ENCODE measurements around the gene SPATA31C1.
"Not testable (repeated sequence)": the region's sequence is repeated elsewhere in the genome, so short reads cannot be mapped to it uniquely, and the experiment has no call there.

Gene SPATA31C1

DNA sequence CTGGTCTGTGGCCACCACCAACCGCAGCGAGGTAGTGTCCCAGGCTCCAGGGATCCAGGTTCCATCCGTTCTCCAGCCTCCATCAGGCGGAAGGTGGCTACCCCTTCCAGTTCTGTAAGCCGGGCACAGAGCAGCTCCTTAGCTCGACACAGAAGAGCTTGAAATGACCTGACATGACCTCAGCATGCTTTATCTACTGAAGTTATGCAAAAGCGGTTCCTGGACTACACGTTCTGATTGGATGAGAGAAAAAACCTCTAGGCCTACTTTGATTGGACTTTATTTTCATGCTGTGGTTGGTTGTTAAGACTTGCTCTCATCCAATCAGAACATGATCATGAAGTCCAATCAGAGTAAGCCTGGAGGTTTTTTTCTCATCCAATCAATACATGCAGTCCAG is 21.3 kb downstream of the SPATA31C1 start:
- DNase-seq; H3K27ac Mint-ChIP-seq; H3K4me1 Mint-ChIP-seq (ENCODE audit: low read depth); H3K36me3 Mint-ChIP-seq (ENCODE audit: low read depth); H3K4me3 Mint-ChIP-seq; H3K9me3 Mint-ChIP-seq: not testable (repeated sequence)
- peaks cover 20% of the 10 kb centered on the region for H3K27me3 Mint-ChIP-seq

GRCh38 chr9:87944096-87944495 is 26.3 kb downstream of the SPATA31C1 start:
- H3K9me3 Mint-ChIP-seq = no peaks in the 10 kb centered on the region
- no peaks in the 10 kb centered on the region for H3K36me3 Mint-ChIP-seq (ENCODE audit: low read depth)
- no peak overlapping the region for H3K4me3 Mint-ChIP-seq
- peaks cover 40% of the 10 kb centered on the region for H3K27me3 Mint-ChIP-seq
- peaks cover 1% of the 10 kb centered on the region for H3K4me1 Mint-ChIP-seq (ENCODE audit: low read depth)
- DNase-seq = no peak
- H3K27ac Mint-ChIP-seq = no peak overlapping the region

DNA sequence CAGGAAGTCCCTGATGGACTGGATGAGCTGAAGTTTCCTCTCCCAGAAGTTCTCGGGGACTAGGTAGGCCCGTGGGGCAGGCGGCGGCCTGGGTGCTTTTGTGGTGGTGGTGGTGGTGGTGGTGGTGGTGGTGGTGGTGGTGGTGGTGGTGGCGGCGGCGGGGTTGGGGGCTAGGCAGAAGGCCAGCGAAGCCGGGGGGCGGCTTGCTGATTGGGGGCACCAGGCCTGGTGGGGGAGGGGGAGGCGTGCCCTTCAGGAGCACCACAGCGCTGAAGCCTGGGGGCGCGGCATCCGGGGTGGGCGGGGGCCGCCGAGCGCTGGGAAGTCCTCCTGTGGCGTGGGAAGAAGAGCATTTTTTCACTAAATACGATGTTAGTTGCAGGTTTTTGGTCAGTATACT is 26.9 kb downstream of the SPATA31C1 start:
- peaks cover 1% of the 10 kb centered on the region for H3K4me1 Mint-ChIP-seq (ENCODE audit: low read depth)
- H3K27me3 Mint-ChIP-seq = peaks cover 42% of the 10 kb centered on the region
- DNase-seq = no peak
- H3K27ac Mint-ChIP-seq = no peak overlapping the region
- no peak overlapping the region for H3K4me3 Mint-ChIP-seq
- no peaks in the 10 kb centered on the region for H3K9me3 Mint-ChIP-seq
- no peaks in the 10 kb centered on the region for H3K36me3 Mint-ChIP-seq (ENCODE audit: low read depth)

DNA sequence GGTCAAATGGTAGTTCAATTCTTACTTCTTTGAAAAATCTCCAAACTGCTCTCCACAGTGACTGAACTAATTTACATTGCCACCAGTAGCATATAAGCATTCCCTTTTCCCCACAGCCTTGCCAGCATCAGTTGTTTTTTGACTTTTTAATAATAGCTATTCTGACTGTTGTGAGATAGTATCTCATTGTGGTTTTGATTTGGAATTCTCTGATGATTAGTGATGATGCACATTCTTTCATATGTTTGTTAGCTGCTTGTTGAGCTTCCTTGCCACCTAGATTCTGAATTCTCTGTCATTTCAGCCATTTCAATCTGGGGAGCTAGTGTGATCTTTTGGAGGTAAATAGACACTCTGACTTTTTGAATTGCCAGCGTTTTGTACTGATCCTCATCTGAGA is 32.5 kb downstream of the SPATA31C1 start:
- Mint-ChIP-seq H3K27me3 (peaks cover 41% of the 10 kb centered on the region), H3K27ac (no peak overlapping the region), H3K9me3 (peaks cover 5% of the 10 kb centered on the region), H3K4me1 (ENCODE audit: low read depth) (peaks cover 2% of the 10 kb centered on the region), H3K4me3 (no peak overlapping the region), H3K36me3 (ENCODE audit: low read depth) (no peaks in the 10 kb centered on the region)
- DNase-seq = no peak

GRCh38 chr9:87950765-87951488 is 33.2 kb downstream of the SPATA31C1 start:
- no peaks in the 10 kb centered on the region for H3K36me3 Mint-ChIP-seq (ENCODE audit: low read depth)
- H3K27ac Mint-ChIP-seq = no peak overlapping the region
- peak; percentile 28 for DNase-seq
- peaks cover 38% of the 10 kb centered on the region for H3K27me3 Mint-ChIP-seq
- no peak overlapping the region for H3K4me3 Mint-ChIP-seq
- peaks cover 2% of the 10 kb centered on the region for H3K4me1 Mint-ChIP-seq (ENCODE audit: low read depth)
- peaks cover 5% of the 10 kb centered on the region for H3K9me3 Mint-ChIP-seq

GRCh38 chr9:87954230-87954629 is 36.5 kb downstream of the SPATA31C1 start:
- H3K27me3 Mint-ChIP-seq = peaks cover 29% of the 10 kb centered on the region

DNA sequence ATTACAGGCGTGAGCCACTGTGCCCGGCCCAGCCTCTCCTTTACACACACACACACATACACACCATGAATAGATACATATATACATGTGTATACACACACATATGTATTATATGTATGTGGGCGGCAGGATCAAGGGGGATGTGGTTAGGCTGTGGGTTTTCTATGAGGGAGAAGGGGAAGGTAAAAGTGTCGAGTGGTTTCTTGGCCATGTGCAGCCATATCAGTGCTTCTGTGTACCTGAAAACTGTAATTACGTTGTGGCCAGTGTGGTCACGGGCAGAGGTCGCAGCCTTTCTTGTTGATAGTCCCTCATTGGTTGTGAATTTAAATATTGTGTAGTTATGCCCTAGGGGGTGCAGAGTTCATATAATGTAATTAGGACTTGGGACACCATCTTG is 40.1 kb downstream of the SPATA31C1 start:
- no peak for DNase-seq
- Mint-ChIP-seq H3K4me3 (no peak overlapping the region), H3K27ac (no peak overlapping the region), H3K36me3 (ENCODE audit: low read depth) (no peaks in the 10 kb centered on the region), H3K4me1 (ENCODE audit: low read depth) (peaks cover 6% of the 10 kb centered on the region), H3K9me3 (no peaks in the 10 kb centered on the region), H3K27me3 (peaks cover 42% of the 10 kb centered on the region)

More at GRCh38 chr9:87954230-87954629, 36.5 kb downstream of the SPATA31C1 start:
- H3K27ac Mint-ChIP-seq = no peak overlapping the region
- H3K4me1 Mint-ChIP-seq (ENCODE audit: low read depth) = peaks cover 6% of the 10 kb centered on the region
- DNase-seq = no peak
- peaks cover 5% of the 10 kb centered on the region for H3K9me3 Mint-ChIP-seq
- no peaks in the 10 kb centered on the region for H3K36me3 Mint-ChIP-seq (ENCODE audit: low read depth)
- H3K4me3 Mint-ChIP-seq = no peak overlapping the region

DNA sequence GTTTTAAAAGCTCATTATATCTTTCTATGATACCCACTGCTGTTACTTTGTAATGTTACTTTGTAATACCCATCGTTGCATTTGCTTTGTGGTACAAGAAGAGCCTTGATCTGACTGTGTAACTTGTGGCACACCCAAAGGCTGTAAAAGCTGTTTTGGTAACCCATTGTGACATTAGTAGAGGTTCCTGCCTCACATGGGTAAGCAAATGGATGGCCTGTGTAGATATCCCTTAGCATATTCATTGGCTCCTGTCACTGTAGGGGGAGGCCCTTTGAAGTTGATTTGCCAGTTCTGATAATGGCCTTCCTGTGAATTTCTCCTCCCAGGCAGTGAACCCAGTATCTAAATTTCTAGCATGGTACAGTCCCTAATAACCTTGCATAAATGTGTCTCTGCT is 40.8 kb downstream of the SPATA31C1 start:
- Mint-ChIP-seq H3K27ac (no peak overlapping the region), H3K9me3 (no peaks in the 10 kb centered on the region), H3K27me3 (peaks cover 42% of the 10 kb centered on the region), H3K36me3 (ENCODE audit: low read depth) (no peaks in the 10 kb centered on the region), H3K4me1 (ENCODE audit: low read depth) (peaks cover 6% of the 10 kb centered on the region), H3K4me3 (no peak overlapping the region)
- no peak for DNase-seq

DNA sequence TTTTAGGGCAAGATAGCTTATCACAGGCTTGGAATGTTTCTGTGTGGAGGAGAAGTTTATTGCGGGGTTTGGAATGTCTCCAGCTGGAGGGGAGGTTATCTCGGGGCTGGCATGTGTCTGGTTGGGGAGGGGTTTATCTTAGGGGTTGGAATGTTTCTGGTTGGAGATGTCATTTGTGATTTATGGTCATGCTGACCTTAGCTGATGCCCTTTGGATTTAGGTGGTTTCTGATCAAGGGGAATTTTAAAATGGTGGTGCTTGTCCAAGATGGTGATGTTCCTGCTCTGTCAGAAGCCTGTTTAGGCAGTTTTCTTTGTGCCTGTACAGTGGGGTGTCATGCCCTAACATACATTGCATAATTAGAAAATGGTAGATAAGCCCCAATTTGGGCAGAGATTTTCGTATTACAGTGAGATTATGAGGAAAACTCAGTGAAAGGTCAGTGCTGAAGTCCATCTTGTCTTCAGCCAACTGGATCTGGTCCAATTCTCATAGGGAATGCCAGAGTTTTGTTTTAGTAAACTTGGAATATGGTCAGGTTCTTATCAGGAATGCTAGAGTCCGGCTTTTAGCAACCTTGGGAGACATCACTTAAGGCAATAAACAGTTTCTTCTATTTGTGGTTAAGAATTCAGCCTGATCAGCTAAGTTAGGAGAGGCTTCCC is 42.3 kb downstream of the SPATA31C1 start:
- peaks cover 39% of the 10 kb centered on the region for H3K27me3 Mint-ChIP-seq
- no peak overlapping the region for H3K4me3 Mint-ChIP-seq
- DNase-seq = no peak
- no peaks in the 10 kb centered on the region for H3K36me3 Mint-ChIP-seq (ENCODE audit: low read depth)
- no peak overlapping the region for H3K27ac Mint-ChIP-seq
- H3K4me1 Mint-ChIP-seq (ENCODE audit: low read depth) = peaks cover 4% of the 10 kb centered on the region
- no peaks in the 10 kb centered on the region for H3K9me3 Mint-ChIP-seq

GRCh38 chr9:87963770-87964169 is 46.0 kb downstream of the SPATA31C1 start:
- no peak overlapping the region for H3K4me3 Mint-ChIP-seq
- H3K9me3 Mint-ChIP-seq = no peaks in the 10 kb centered on the region
- H3K36me3 Mint-ChIP-seq (ENCODE audit: low read depth) = peaks cover 22% of the 10 kb centered on the region
- H3K4me1 Mint-ChIP-seq (ENCODE audit: low read depth) = no peaks in the 10 kb centered on the region
- no peak for DNase-seq
- no peak overlapping the region for H3K27ac Mint-ChIP-seq
- H3K27me3 Mint-ChIP-seq = peaks cover 27% of the 10 kb centered on the region

DNA sequence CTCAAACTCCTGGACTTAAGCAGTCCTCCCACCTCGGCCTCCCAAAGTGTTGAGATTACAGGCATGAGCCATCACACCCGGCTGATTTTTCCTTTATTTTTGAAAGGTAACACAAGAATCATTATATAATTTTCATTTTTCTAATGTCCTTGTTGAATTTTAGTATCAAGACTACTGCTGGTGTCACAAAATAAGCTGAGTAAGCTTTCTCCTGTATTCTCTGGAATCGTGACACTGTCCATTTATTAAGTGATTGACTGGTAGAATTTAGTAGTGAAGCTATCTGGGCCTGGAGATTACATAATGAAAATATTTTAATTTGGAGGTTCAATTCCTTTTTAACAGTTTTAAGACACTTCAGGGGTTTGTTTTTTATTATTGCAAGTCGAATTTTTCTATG is 47.1 kb downstream of the SPATA31C1 start:
- DNase-seq = no peak
- Mint-ChIP-seq H3K27me3 (peaks cover 21% of the 10 kb centered on the region), H3K9me3 (no peaks in the 10 kb centered on the region), H3K27ac (no peak overlapping the region), H3K4me1 (ENCODE audit: low read depth) (no peaks in the 10 kb centered on the region), H3K36me3 (ENCODE audit: low read depth) (peaks cover 31% of the 10 kb centered on the region), H3K4me3 (no peak overlapping the region)

GRCh38 chr9:87968155-87968554 is 50.4 kb downstream of the SPATA31C1 start:
- H3K36me3 Mint-ChIP-seq (ENCODE audit: low read depth) = peaks cover 40% of the 10 kb centered on the region
- H3K4me3 Mint-ChIP-seq = no peak overlapping the region
- DNase-seq = no peak
- H3K27me3 Mint-ChIP-seq = no peaks in the 10 kb centered on the region
- H3K4me1 Mint-ChIP-seq (ENCODE audit: low read depth) = peaks cover 6% of the 10 kb centered on the region
- no peak overlapping the region for H3K27ac Mint-ChIP-seq
- H3K9me3 Mint-ChIP-seq = no peaks in the 10 kb centered on the region

GRCh38 chr9:87970602-87971001 is 52.8 kb downstream of the SPATA31C1 start:
- Mint-ChIP-seq H3K9me3 (no peaks in the 10 kb centered on the region), H3K4me3 (no peak overlapping the region), H3K27ac (no peak overlapping the region), H3K36me3 (ENCODE audit: low read depth) (peaks cover 45% of the 10 kb centered on the region), H3K27me3 (no peaks in the 10 kb centered on the region), H3K4me1 (ENCODE audit: low read depth) (peaks cover 24% of the 10 kb centered on the region)
- no peak for DNase-seq

DNA sequence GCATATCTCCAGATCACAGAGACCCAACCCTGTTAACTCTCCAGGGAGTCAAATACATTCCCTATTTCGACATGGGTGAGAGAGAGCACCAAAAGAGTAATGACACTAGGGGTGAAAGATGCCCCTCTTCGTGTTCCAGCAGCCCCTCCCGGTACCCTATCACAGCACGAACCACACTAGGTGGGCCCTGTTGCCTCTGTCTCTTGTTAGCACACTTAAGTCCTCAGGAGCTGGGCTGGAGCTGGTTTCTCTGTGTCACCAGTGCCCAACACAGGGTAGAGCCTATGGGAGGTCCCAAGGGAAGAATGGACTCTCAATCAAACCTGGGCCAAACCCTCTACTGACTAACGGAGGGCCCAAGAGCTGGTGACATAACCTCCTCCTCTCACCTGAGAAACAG is 55.4 kb downstream of the SPATA31C1 start:
- H3K36me3 Mint-ChIP-seq (ENCODE audit: low read depth) = peaks cover 29% of the 10 kb centered on the region
- no peaks in the 10 kb centered on the region for H3K9me3 Mint-ChIP-seq
- H3K27me3 Mint-ChIP-seq = no peaks in the 10 kb centered on the region
- peaks cover 24% of the 10 kb centered on the region for H3K4me1 Mint-ChIP-seq (ENCODE audit: low read depth)
- peak overlapping the region; percentile 67 for H3K27ac Mint-ChIP-seq
- H3K4me3 Mint-ChIP-seq = peak overlapping the region; percentile 85
- no peak for DNase-seq
